ENCODE measurements around the gene SMAD5.
A peak's percentile ranks its signal among the peaks of the same experiment; 100 is the strongest.

The SMAD5 gene

GRCh38 chr5:136132557-136133221 lies at the start of gene SMAD5:
Gene SMAD5, plus strand, starts transcription at chr5:136132845. Its CDS starts 20,916 bp downstream, at chr5:136153761.
- peak; percentile 53 for DNase-seq (ENCODE audit: low read depth)

- no peak for DNase-seq (ENCODE audit: low read depth)
Observed at GRCh38 chr5:136084698-136085097, 47.9 kb upstream of the SMAD5 start.

GRCh38 chr5:136086783-136087566 lies 45.7 kb upstream of the SMAD5 start:
- no peak for DNase-seq (ENCODE audit: low read depth)

- DNase-seq (ENCODE audit: low read depth) = no peak
Observed at GRCh38 chr5:136087961-136088871, 44.4 kb upstream of the SMAD5 start.

GRCh38 chr5:136089791-136090190 lies 42.9 kb upstream of the SMAD5 start:
- no peak for DNase-seq (ENCODE audit: low read depth)

- no peak for DNase-seq (ENCODE audit: low read depth)
Observed at GRCh38 chr5:136090319-136090718, 42.3 kb upstream of the SMAD5 start.

GRCh38 chr5:136094189-136094912 lies 38.3 kb upstream of the SMAD5 start:
- no peak for DNase-seq (ENCODE audit: low read depth)

GRCh38 chr5:136094913-136095641 lies 37.6 kb upstream of the SMAD5 start:
- no peak for DNase-seq (ENCODE audit: low read depth)

- no peak for DNase-seq (ENCODE audit: low read depth)
Observed at GRCh38 chr5:136098176-136098575, 34.5 kb upstream of the SMAD5 start.

GRCh38 chr5:136099870-136100269 lies 32.8 kb upstream of the SMAD5 start:
- no peak for DNase-seq (ENCODE audit: low read depth)

GRCh38 chr5:136101884-136102283 lies 30.8 kb upstream of the SMAD5 start:
- no peak for DNase-seq (ENCODE audit: low read depth)

GRCh38 chr5:136103118-136103517 lies 29.5 kb upstream of the SMAD5 start:
- DNase-seq (ENCODE audit: low read depth) = no peak

GRCh38 chr5:136104306-136104965 lies 28.2 kb upstream of the SMAD5 start:
- no peak for DNase-seq (ENCODE audit: low read depth)

- DNase-seq (ENCODE audit: low read depth) = no peak
Observed at GRCh38 chr5:136106351-136107031, 26.2 kb upstream of the SMAD5 start.

GRCh38 chr5:136108180-136108611 lies 24.4 kb upstream of the SMAD5 start:
- DNase-seq (ENCODE audit: low read depth) = no peak

GRCh38 chr5:136108766-136109165 lies 23.9 kb upstream of the SMAD5 start:
- DNase-seq (ENCODE audit: low read depth) = no peak

- DNase-seq (ENCODE audit: low read depth) = no peak
Observed at GRCh38 chr5:136109453-136110135, 23.1 kb upstream of the SMAD5 start.

GRCh38 chr5:136113606-136114005 lies 19.0 kb upstream of the SMAD5 start:
- no peak for DNase-seq (ENCODE audit: low read depth)

GRCh38 chr5:136114414-136115125 lies 18.1 kb upstream of the SMAD5 start:
- no peak for DNase-seq (ENCODE audit: low read depth)

Measured in stimulated activated CD8-positive, alpha-beta memory T cell treated with anti-CD3 and anti-CD28 coated beads, Interleukin-7, amount 100 ng/mL, for 24 hours (primary cell).